PC-9 (cell line): ENCODE data around the gene DDX52. TPM values are rescaled to one million over a fixed set of nuclear protein-coding genes. Genes with fewer than 3 reads are reported as not detected.

Experiments
- BruUV-seq: library from RNA; stranded (reverse); fragments of 400-500 nt; replicated peaks from 2 replicates; lab custom pipeline; 2021; lab: Mats Ljungman, UMichigan
- CTCF ChIA-PET: fragments of 300-600 bp; sonication (Branson Sonifier 250); formaldehyde crosslinking; loops from one replicate; lab custom pipeline; 2022; ENCODE audit warnings: antibody characterized with exemption; lab: Charles Lee
- POLR2A ChIA-PET: fragments of 300-600 bp; sonication (Branson Sonifier 250); formaldehyde crosslinking; loops from one replicate; lab custom pipeline; 2022; ENCODE audit warnings: antibody characterized with exemption; ENCODE audit not compliant: unreplicated experiment; lab: Charles Lee
- DNase-seq, 2 experiments: peaks; one replicate each; pipeline versions ENCODE4 v3.0.0 to v3.0.0-alpha.2; 2015 to 2022; ENCODE audit warnings: mixed read lengths in 1 of 2
- H2AFZ ChIP-seq: fragments of 200-600 bp; sonication (generic); 2 replicates; pipeline ENCODE4 v1.8.1; 2017; ENCODE audit warnings: antibody characterized with exemption
- H3F3A ChIP-seq: fragments of 200-600 bp; sonication (generic); 2 replicates; pipeline ENCODE4 v1.8.1; 2017; ENCODE audit warnings: antibody characterized with exemption, mild to moderate bottlenecking, low read depth; ENCODE audit not compliant: insufficient read depth
- H3K27ac ChIP-seq: fragments of 200-600 bp; sonication (generic); 2 replicates; pipeline ENCODE4 v1.6.1; 2016; ENCODE audit warnings: mixed run types
- H3K27me3 ChIP-seq: fragments of 200-600 bp; sonication (generic); 2 replicates; pipeline ENCODE4 v1.6.1; 2016; ENCODE audit warnings: low read depth, mixed run types; ENCODE audit not compliant: insufficient read depth
- H3K36me3 ChIP-seq: fragments of 200-600 bp; sonication (generic); 2 replicates; pipeline ENCODE4 v1.6.1; 2016; ENCODE audit warnings: low read depth, mixed run types
- H3K4me1 ChIP-seq: fragments of 200-600 bp; sonication (generic); replicated peaks from 2 replicates; pipeline ENCODE4 v1.6.1; 2016; ENCODE audit warnings: mixed run types; ENCODE audit not compliant: insufficient read depth
- H3K4me2 ChIP-seq: fragments of 200-600 bp; sonication (generic); 2 replicates; pipeline ENCODE4 v1.6.1; 2017; ENCODE audit warnings: mixed run types
- H3K4me3 ChIP-seq: fragments of 200-600 bp; sonication (generic); 2 replicates; pipeline ENCODE4 v1.6.1; 2016; ENCODE audit warnings: mixed run types
- H3K79me2 ChIP-seq: fragments of 200-600 bp; sonication (generic); 2 replicates; pipeline ENCODE4 v1.6.1; 2017; ENCODE audit warnings: low read depth, mixed run types
- H3K9me2 ChIP-seq: fragments of 200-600 bp; sonication (generic); 2 replicates; pipeline ENCODE4 v1.8.1; 2017; ENCODE audit warnings: mild to moderate bottlenecking; ENCODE audit not compliant: insufficient read depth
- H3K9me3 ChIP-seq: fragments of 200-600 bp; sonication (generic); 2 replicates; pipeline ENCODE4 v1.8.1; 2016; ENCODE audit warnings: low read depth; ENCODE audit not compliant: insufficient read depth
- H4K20me1 ChIP-seq: fragments of 200-600 bp; sonication (generic); 2 replicates; pipeline ENCODE4 v1.8.1; 2017; ENCODE audit not compliant: insufficient read depth
- EZH2 ChIP-seq: fragments of 200-600 bp; sonication (generic); IDR thresholded peaks from 2 replicates; pipeline ENCODE4 v1.8.0; 2017; ENCODE audit warnings: antibody characterized with exemption, low read depth
- intact Hi-C: fragments of 100-400 bp; cut with micrococcal nuclease; formaldehyde crosslinking; loops from one replicate; pipeline ENCODE4 v1.10.0; 2022; ENCODE audit not compliant: unreplicated experiment
- total RNA-seq: library from RNA; stranded (reverse); gene quantifications from 2 replicates; pipeline ENCODE4 v1.2.3, GENCODE V29; 2021
- TF ChIP-seq, protein P1 (sequence below): fragments of 200-600 bp; sonication (generic); conservative IDR thresholded peaks from 2 replicates; pipeline ENCODE4 v1.6.1; 2017; ENCODE audit warnings: mixed run types, antibody characterized with exemption, mild to moderate bottlenecking, moderate library complexity

DDX52 gene
- total RNA-seq, 1 experiment from 2014 or later, result 31.8 TPM

DNA sequence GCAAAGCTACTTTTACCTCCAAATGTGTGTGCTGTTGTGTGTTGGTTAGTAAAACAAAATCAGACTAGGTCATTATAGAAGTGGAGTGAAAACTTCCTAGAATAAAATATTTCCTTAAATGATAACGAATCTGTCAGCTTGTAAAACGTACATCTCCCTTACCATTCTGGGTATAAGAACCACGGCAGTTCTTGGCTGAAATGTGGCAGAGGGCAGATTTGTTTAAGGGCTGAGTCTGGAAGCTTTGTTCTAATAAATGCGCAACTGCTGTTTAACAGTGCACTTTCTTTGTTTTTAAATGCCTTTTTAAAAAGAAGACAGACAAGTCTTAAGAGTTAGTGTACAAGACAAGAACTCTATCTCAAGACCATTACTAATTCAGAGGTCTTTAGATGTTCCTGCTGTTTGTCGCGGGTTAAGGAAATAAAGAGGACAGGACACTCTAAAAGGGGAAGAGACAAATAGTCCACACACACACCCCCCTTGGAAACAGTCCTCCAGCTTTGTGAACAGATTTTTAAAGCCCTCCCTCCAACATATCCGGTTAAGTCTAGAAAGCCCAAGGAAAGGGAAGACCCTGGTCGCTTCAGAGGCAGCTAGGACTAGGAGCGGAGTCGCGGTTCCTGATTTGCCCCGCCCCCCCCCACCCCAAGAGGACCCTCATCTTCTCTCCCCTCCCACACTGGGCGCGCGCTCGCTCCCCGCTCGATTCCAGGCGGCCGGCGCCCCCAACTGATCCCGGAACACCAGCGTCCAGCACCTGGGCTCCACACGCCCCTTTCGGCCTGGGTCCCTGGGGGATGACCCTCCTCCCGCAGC, 34.7 kb downstream of the DDX52 start:
- ChIA-PET CTCF (no interaction called here), POLR2A (interaction anchor here (0.6 kb wide), 1 partner anchor 14 kb away, joined by 3 read pairs; no protein-coding TSS in a partner anchor)
- Histone ChIP-seq H3K4me2 (peak overlapping the region; percentile 79), H3K27me3 (no peaks in the 10 kb centered on the region), H3F3A (peaks cover 15% of the 10 kb centered on the region), H2AFZ (peak overlapping the region; percentile 96), H3K79me2 (peaks cover 44% of the 10 kb centered on the region), H3K4me1 (peaks cover 16% of the 10 kb centered on the region), H3K9me2 (no peaks in the 10 kb centered on the region), H3K9me3 (no peaks in the 10 kb centered on the region), H3K36me3 (0 out of 2 replicates have a peak, but pooled peaks cover 17% of the 10 kb centered on the region), H4K20me1 (peaks cover 6% of the 10 kb centered on the region; the same call in 1 of the 2 replicates), H3K27ac (peak overlapping the region; percentile 23), H3K4me3 (peak overlapping the region; percentile 89)
- intact Hi-C loops, result no loop called here
- BruUV-seq, result TSS peak; percentile 37
- TF ChIP-seq, protein P1, sequence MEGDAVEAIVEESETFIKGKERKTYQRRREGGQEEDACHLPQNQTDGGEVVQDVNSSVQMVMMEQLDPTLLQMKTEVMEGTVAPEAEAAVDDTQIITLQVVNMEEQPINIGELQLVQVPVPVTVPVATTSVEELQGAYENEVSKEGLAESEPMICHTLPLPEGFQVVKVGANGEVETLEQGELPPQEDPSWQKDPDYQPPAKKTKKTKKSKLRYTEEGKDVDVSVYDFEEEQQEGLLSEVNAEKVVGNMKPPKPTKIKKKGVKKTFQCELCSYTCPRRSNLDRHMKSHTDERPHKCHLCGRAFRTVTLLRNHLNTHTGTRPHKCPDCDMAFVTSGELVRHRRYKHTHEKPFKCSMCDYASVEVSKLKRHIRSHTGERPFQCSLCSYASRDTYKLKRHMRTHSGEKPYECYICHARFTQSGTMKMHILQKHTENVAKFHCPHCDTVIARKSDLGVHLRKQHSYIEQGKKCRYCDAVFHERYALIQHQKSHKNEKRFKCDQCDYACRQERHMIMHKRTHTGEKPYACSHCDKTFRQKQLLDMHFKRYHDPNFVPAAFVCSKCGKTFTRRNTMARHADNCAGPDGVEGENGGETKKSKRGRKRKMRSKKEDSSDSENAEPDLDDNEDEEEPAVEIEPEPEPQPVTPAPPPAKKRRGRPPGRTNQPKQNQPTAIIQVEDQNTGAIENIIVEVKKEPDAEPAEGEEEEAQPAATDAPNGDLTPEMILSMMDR, result no peak
- no peak for TF ChIP-seq EZH2
- DNase-seq, result no peak

DNA sequence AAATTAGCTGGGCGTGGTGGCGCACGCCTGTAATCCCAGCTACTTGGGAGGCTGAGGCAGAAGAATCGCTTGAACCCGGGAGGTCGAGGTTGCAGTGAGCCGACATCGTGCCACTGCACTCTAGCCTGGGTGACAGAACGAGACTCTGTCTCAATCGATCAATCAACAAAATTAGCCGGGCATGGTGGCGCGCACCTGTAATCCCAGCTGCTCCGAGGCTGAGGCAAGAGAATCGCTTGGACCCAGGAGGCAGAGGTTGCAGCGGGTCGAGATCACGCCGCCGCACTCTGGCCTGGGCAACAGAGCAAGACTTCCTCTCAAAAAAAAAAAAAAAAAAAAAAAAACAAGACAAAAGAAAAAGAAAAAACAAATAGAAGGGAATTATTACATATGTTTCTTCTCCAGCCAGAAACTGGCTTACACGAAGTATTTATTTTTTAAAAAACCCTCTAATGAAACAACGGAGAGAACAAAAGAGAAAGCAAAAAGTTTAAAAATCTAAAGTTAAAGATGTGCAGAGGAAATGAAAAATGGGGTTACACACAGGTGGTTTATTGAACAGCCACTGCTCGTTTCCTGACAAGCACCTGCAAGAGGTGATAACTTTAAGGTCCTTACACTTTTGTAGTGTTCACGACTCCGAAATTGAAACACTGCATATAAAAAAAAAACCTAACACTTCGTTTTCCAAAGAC, 35.5 kb downstream of the DDX52 start:
- H3K79me2 ChIP-seq, result peaks cover 44% of the 10 kb centered on the region

More for the DNA sequence above, 35.5 kb downstream of the DDX52 start:
- H3F3A ChIP-seq, result peaks cover 15% of the 10 kb centered on the region
- H2AFZ ChIP-seq, result peak overlapping the region; percentile 96
- H3K27me3 ChIP-seq, result no peaks in the 10 kb centered on the region
- intact Hi-C loops, result no loop called here
- POLR2A ChIA-PET, result no interaction called here
- peaks cover 16% of the 10 kb centered on the region for H3K4me1 ChIP-seq
- peaks cover 6% of the 10 kb centered on the region; the same call in 1 of the 2 replicates for H4K20me1 ChIP-seq
- H3K4me3 ChIP-seq, result peak overlapping the region; percentile 89
- H3K36me3 ChIP-seq, result 0 out of 2 replicates have a peak, but pooled peaks cover 12% of the 10 kb centered on the region
- CTCF ChIA-PET, result no interaction called here
- H3K9me3 ChIP-seq, result no peaks in the 10 kb centered on the region
- DNase-seq, result no peak
- H3K27ac ChIP-seq, result peak overlapping the region; percentile 23; the same call in 1 of the 2 replicates
- no TSS peak for BruUV-seq
- no peak for TF ChIP-seq EZH2
- TF ChIP-seq, protein P1, result no peak
- H3K9me2 ChIP-seq, result no peaks in the 10 kb centered on the region
- H3K4me2 ChIP-seq, result peak overlapping the region; percentile 79
